Fibroblast of lung (primary cell): Measurements from ENCODE around the gene PPP4R4.

Experiments
- EZH2 ChIP-seq: IDR thresholded peaks from 2 replicates; pipeline ENCODE4 v1.5.1; 2012; ENCODE audit warnings: low read length, control low read depth, mild to moderate bottlenecking; ENCODE audit errors: missing control alignments
- TF ChIP-seq, protein P1 (sequence below), 2 donors: IDR thresholded peaks in 1 of 2; conservative IDR thresholded peaks in 1 of 2; 1 replicate in 1 of 2; 2 replicates in 1 of 2; pipeline ENCODE4 v1.5.1; 2011 to 2012; ENCODE audit warnings: low read length in 2 of 2, control low read depth in 1 of 2, inconsistent platforms in 1 of 2, low read depth in 1 of 2, mild to moderate bottlenecking in 1 of 2

DNA sequence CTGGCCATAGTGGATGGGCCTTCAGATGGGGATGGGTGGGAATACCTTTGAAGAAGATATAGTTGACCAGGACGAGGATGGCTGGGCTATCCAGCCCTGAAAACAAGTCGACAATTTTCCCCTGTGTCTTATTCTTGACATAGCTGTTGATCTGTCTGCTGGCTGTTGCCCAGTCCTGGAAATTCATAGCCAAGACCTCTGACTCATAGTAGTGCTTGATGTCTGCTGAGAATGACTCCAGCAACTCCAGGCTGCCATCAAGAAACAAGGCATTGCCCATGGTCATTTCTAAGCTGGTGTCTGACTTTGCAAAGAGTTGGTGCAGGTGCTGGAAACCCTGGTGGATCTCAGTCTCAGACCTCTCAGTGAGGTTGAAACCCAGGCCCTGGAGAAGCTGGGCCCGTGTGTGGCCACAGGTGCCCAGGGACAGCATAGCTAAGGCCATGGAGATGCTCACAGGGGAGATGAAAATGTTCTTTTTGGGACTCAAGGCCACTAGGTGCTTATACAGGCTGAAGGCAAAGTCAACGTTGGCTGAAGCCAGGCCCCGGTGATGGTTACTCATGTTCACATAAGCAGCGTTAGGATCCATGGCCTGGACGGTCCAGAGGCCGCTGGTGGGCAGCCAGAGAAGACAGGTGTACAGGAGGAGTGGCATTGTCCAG, 140.0 kb downstream of the PPP4R4 start:
- TF ChIP-seq, protein P1, sequence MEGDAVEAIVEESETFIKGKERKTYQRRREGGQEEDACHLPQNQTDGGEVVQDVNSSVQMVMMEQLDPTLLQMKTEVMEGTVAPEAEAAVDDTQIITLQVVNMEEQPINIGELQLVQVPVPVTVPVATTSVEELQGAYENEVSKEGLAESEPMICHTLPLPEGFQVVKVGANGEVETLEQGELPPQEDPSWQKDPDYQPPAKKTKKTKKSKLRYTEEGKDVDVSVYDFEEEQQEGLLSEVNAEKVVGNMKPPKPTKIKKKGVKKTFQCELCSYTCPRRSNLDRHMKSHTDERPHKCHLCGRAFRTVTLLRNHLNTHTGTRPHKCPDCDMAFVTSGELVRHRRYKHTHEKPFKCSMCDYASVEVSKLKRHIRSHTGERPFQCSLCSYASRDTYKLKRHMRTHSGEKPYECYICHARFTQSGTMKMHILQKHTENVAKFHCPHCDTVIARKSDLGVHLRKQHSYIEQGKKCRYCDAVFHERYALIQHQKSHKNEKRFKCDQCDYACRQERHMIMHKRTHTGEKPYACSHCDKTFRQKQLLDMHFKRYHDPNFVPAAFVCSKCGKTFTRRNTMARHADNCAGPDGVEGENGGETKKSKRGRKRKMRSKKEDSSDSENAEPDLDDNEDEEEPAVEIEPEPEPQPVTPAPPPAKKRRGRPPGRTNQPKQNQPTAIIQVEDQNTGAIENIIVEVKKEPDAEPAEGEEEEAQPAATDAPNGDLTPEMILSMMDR (conservative IDR thresholded peaks at IDR 0.05 in 1 of 2, IDR thresholded peaks at IDR 0.05 in 1 of 2; ENCODE audit: low read depth in 1 of 2, low read length in 2 of 2): no peak
- no peak for TF ChIP-seq EZH2
